HL-60 (cell line): ENCODE measurements around the gene CEP78.

Experiments used
- POLR2AphosphoS5 ChIP-seq: IDR thresholded peaks from 2 replicates; pipeline ENCODE4 v1.6.1; 2012; ENCODE audit warnings: low read depth
- SPI1 ChIP-seq: IDR thresholded peaks from 2 replicates; pipeline ENCODE4 v1.6.1; 2012; ENCODE audit warnings: low read depth, mild to moderate bottlenecking, borderline replicate concordance
- TF ChIP-seq, protein P1 (sequence below): IDR thresholded peaks from one replicate; pipeline ENCODE4 v1.5.1; 2011; ENCODE audit warnings: low read length, control low read depth, inconsistent platforms; ENCODE audit not compliant: insufficient read depth
- TF ChIP-seq, protein P2 (sequence below): IDR thresholded peaks from 2 replicates; pipeline ENCODE4 v1.6.1; 2012; ENCODE audit warnings: low read depth; ENCODE audit not compliant: insufficient replicate concordance

DNA sequence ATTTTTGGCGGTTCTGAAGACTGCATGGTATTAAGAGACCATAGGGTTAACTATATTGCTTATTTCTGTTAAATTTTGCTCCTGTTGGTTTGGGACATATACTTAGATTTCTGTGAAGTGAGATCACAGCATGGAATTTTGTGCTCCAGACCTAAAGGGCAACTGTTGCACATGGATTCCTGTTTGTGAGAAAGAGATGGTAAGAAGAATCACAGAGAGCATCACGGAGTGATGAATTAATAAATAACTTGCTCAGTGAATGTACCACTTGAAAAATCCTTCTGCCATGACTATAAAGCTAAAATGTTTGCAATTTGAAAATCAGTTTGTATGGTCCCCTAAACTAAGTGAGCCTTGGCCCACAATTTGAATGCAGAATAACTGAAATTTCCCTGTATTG, 65.6 kb downstream of the CEP78 start:
- TF ChIP-seq POLR2AphosphoS5 (no peak), SPI1 (no peak)
- TF ChIP-seq, protein P1, sequence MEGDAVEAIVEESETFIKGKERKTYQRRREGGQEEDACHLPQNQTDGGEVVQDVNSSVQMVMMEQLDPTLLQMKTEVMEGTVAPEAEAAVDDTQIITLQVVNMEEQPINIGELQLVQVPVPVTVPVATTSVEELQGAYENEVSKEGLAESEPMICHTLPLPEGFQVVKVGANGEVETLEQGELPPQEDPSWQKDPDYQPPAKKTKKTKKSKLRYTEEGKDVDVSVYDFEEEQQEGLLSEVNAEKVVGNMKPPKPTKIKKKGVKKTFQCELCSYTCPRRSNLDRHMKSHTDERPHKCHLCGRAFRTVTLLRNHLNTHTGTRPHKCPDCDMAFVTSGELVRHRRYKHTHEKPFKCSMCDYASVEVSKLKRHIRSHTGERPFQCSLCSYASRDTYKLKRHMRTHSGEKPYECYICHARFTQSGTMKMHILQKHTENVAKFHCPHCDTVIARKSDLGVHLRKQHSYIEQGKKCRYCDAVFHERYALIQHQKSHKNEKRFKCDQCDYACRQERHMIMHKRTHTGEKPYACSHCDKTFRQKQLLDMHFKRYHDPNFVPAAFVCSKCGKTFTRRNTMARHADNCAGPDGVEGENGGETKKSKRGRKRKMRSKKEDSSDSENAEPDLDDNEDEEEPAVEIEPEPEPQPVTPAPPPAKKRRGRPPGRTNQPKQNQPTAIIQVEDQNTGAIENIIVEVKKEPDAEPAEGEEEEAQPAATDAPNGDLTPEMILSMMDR, result no peak
- TF ChIP-seq, protein P2, sequence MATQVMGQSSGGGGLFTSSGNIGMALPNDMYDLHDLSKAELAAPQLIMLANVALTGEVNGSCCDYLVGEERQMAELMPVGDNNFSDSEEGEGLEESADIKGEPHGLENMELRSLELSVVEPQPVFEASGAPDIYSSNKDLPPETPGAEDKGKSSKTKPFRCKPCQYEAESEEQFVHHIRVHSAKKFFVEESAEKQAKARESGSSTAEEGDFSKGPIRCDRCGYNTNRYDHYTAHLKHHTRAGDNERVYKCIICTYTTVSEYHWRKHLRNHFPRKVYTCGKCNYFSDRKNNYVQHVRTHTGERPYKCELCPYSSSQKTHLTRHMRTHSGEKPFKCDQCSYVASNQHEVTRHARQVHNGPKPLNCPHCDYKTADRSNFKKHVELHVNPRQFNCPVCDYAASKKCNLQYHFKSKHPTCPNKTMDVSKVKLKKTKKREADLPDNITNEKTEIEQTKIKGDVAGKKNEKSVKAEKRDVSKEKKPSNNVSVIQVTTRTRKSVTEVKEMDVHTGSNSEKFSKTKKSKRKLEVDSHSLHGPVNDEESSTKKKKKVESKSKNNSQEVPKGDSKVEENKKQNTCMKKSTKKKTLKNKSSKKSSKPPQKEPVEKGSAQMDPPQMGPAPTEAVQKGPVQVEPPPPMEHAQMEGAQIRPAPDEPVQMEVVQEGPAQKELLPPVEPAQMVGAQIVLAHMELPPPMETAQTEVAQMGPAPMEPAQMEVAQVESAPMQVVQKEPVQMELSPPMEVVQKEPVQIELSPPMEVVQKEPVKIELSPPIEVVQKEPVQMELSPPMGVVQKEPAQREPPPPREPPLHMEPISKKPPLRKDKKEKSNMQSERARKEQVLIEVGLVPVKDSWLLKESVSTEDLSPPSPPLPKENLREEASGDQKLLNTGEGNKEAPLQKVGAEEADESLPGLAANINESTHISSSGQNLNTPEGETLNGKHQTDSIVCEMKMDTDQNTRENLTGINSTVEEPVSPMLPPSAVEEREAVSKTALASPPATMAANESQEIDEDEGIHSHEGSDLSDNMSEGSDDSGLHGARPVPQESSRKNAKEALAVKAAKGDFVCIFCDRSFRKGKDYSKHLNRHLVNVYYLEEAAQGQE, result no peak
